ENCODE measurements around the gene SLC15A4.

Gene SLC15A4

GRCh38 chr12:128818065-128819022 lies 5.4 kb downstream of the SLC15A4 start:
- TF ChIP-seq CTCF (IDR thresholded peaks at IDR 0.05; ENCODE audit: borderline replicate concordance, insufficient read depth, low read depth, low read length): no peak
- H3K4me3 ChIP-seq (ENCODE audit: low read depth, low read length): no peak overlapping the region

- peak overlapping the region; percentile 15 for H3K4me3 ChIP-seq (ENCODE audit: low read depth, low read length)
- no peak for TF ChIP-seq CTCF (IDR thresholded peaks at IDR 0.05; ENCODE audit: borderline replicate concordance, insufficient read depth, low read depth, low read length)
These were observed 6.4 kb downstream of the SLC15A4 start for GRCh38 chr12:128817111-128818015.

- peak overlapping the region; percentile 8 for H3K4me3 ChIP-seq (ENCODE audit: low read depth, low read length)
These were observed 7.2 kb downstream of the SLC15A4 start for GRCh38 chr12:128816643-128816920.

GRCh38 chr12:128815779-128816642 lies 7.7 kb downstream of the SLC15A4 start:
- peak overlapping the region; percentile 8 for H3K4me3 ChIP-seq (ENCODE audit: low read depth, low read length)

More at GRCh38 chr12:128816643-128816920, 7.2 kb downstream of the SLC15A4 start:
- no peak for TF ChIP-seq CTCF (IDR thresholded peaks at IDR 0.05; ENCODE audit: borderline replicate concordance, insufficient read depth, low read depth, low read length)

GRCh38 chr12:128814411-128815261 lies 9.1 kb downstream of the SLC15A4 start:
- TF ChIP-seq CTCF (IDR thresholded peaks at IDR 0.05; ENCODE audit: borderline replicate concordance, insufficient read depth, low read depth, low read length): no peak
- no peak overlapping the region for H3K4me3 ChIP-seq (ENCODE audit: low read depth, low read length)

More at GRCh38 chr12:128815779-128816642, 7.7 kb downstream of the SLC15A4 start:
- no peak for TF ChIP-seq CTCF (IDR thresholded peaks at IDR 0.05; ENCODE audit: borderline replicate concordance, insufficient read depth, low read depth, low read length)

GRCh38 chr12:128813883-128814282 lies 9.9 kb downstream of the SLC15A4 start:
- no peak for TF ChIP-seq CTCF (IDR thresholded peaks at IDR 0.05; ENCODE audit: borderline replicate concordance, insufficient read depth, low read depth, low read length)
- no peak overlapping the region for H3K4me3 ChIP-seq (ENCODE audit: low read depth, low read length)
